Esophagus mucosa (tissue), 1 donor: ENCODE data around the gene SLAMF9. TPM values are rescaled to one million over a fixed set of nuclear protein-coding genes. Genes with fewer than 3 reads are reported as not detected.

Experiments used
- ATAC-seq: fragments of 200-7000 bp; cut with Tn5 transposase; one replicate; pipeline ENCODE4 v1.9.1; 2020
- total RNA-seq: library from RNA; stranded (reverse); gene quantifications from one replicate; pipeline ENCODE4 v1.2.4, GENCODE V29; 2023
- donor health status: DM: yes; HTN: yes; CAD: no.

The SLAMF9 gene
- total RNA-seq, 1 donor from 2014 or later, result 0.28 TPM

- peak; percentile 95 for ATAC-seq
Observed at GRCh38 chr1:159945483-159946241, 8.4 kb downstream of the SLAMF9 start, which contains the start of gene IGSF9. Gene IGSF9 (minus strand): TSS chr1:159945613. CDS start chr1:159943454, 2,159 bp downstream.

GRCh38 chr1:159944623-159945455 lies 9.2 kb downstream of the SLAMF9 start:
- ATAC-seq, result no peak

GRCh38 chr1:159943908-159944622 lies 10.0 kb downstream of the SLAMF9 start:
- peak; percentile 52 for ATAC-seq

GRCh38 chr1:159943278-159943640 lies 10.8 kb downstream of the SLAMF9 start:
- no peak for ATAC-seq

- ATAC-seq, result no peak
Observed at GRCh38 chr1:159942632-159943277, 11.3 kb downstream of the SLAMF9 start.

- ATAC-seq, result no peak
Observed at GRCh38 chr1:159941591-159942560, 12.2 kb downstream of the SLAMF9 start.

GRCh38 chr1:159941141-159941540 lies 12.9 kb downstream of the SLAMF9 start:
- no peak for ATAC-seq

GRCh38 chr1:159940006-159940620 lies 13.9 kb downstream of the SLAMF9 start:
- ATAC-seq, result no peak

GRCh38 chr1:159939678-159940002 lies 14.4 kb downstream of the SLAMF9 start:
- ATAC-seq, result peak; percentile 31

- ATAC-seq, result no peak
Observed at GRCh38 chr1:159938905-159939677, 14.9 kb downstream of the SLAMF9 start.

- peak; percentile 6 for ATAC-seq
Observed at GRCh38 chr1:159938211-159938852, 15.7 kb downstream of the SLAMF9 start.

- ATAC-seq, result no peak
Observed at GRCh38 chr1:159937054-159937750, 16.8 kb downstream of the SLAMF9 start.

- peak; percentile 76 for ATAC-seq
Observed at GRCh38 chr1:159936273-159936904, 17.6 kb downstream of the SLAMF9 start.

GRCh38 chr1:159935719-159936272 lies 18.2 kb downstream of the SLAMF9 start:
- no peak for ATAC-seq

GRCh38 chr1:159935305-159935704 lies 18.7 kb downstream of the SLAMF9 start:
- no peak for ATAC-seq

- ATAC-seq, result no peak
Observed at GRCh38 chr1:159934136-159935039, 19.6 kb downstream of the SLAMF9 start.

GRCh38 chr1:159933347-159933746 lies 20.7 kb downstream of the SLAMF9 start:
- ATAC-seq, result peak; percentile 59
